SK-N-MC (cell line): Measurements from ENCODE around the gene GRSF1.
"Not testable (repeated sequence)": the region's sequence is repeated elsewhere in the genome, so short reads cannot be mapped to it uniquely, and the experiment has no call there.

Experiments used
- DNase-seq: peaks from one replicate; pipeline ENCODE4 v3.0.0-alpha.2; 2011; ENCODE audit warnings: low read depth, low spot score
- H3K27ac ChIP-seq: fragments of 200-600 bp; sonication (generic); 2 replicates; pipeline ENCODE4 v1.5.1; 2016; ENCODE audit warnings: mixed run types
- H3K36me3 ChIP-seq: fragments of 200-600 bp; sonication (generic); 2 replicates; pipeline ENCODE4 v1.6.1; 2017; ENCODE audit warnings: antibody characterized with exemption, low read length, mixed read lengths; ENCODE audit not compliant: insufficient read depth
- H3K4me3 ChIP-seq: fragments of 200-600 bp; sonication (generic); 2 replicates; pipeline ENCODE4 v1.5.1; 2016
- H3K9ac ChIP-seq: fragments of 200-600 bp; sonication (generic); 2 replicates; pipeline ENCODE4 v1.8.0; 2017; ENCODE audit warnings: mixed run types, mixed read lengths; ENCODE audit not compliant: insufficient read length
- H3K9me3 ChIP-seq: fragments of 200-600 bp; sonication (generic); 2 replicates; pipeline ENCODE4 v1.6.1; 2017; ENCODE audit warnings: low read depth, mild to moderate bottlenecking, antibody characterized with exemption, low read length, moderate library complexity, mixed read lengths
- EZH2 ChIP-seq: fragments of 200-600 bp; sonication (generic); IDR thresholded peaks from one replicate; pipeline ENCODE4 v1.6.1; 2017; ENCODE audit warnings: antibody characterized with exemption
- FOXP2 ChIP-seq: optimal IDR thresholded peaks from 2 replicates; pipeline ENCODE3; 2011; ENCODE audit warnings: mild to moderate bottlenecking, moderate library complexity; ENCODE audit not compliant: insufficient read depth; ENCODE audit errors: extremely low read length, control extremely low read depth
- POLR2AphosphoS5 ChIP-seq: IDR thresholded peaks from 2 replicates; pipeline ENCODE4 v1.6.1; 2012; ENCODE audit warnings: mild to moderate bottlenecking, low read depth, low read length, borderline replicate concordance

The GRSF1 gene

DNA sequence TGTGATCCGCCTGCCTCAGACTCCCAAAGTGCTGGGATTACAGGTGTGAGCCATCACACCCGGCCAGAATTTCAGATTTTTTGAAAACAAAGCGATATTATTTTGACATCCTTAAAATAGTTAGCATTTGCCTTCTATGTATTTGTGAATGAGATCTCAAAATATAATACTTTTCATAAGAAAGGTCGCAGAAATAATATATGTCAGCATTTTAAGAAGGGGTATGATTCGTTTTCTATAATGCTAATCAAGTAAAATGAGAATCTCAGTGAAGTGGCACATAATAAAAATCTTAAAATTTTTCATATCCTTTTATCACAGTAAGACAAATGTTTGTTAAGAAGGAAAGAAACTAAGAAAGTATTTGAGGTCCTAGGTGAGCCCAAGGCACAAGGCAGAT lies 52.2 kb downstream of the GRSF1 start:
- Histone ChIP-seq H3K4me3 (no peak overlapping the region), H3K9me3 (no peaks in the 10 kb centered on the region), H3K9ac (no peak overlapping the region), H3K36me3 (peaks cover 8% of the 10 kb centered on the region; the same call in 1 of the 2 replicates), H3K27ac (no peak overlapping the region)
- TF ChIP-seq EZH2 (no peak), POLR2AphosphoS5 (no peak), FOXP2 (no peak)
- no peak for DNase-seq

DNA sequence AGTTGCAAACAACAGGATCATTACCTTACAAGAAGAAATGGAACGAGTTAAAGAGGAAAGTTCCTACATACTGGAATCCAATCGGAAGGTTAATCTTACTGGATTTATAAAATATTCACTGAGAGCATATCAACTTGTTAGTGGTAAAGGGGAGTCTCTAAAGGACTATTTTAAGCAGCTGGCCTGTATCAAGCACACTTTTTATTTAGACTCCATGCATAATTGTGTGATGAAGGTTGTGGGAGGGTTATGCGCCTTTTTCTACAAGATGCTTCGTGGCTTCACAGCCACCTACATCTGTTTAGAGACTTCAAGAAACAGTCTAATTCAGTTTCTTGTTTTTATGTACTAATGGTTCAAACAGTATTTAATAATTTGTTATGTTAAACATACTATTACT lies 56.6 kb downstream of the GRSF1 start:
- no peak overlapping the region for H3K27ac ChIP-seq
- no peak overlapping the region for H3K4me3 ChIP-seq
- no peaks in the 10 kb centered on the region; the same call in 1 of the 2 replicates for H3K36me3 ChIP-seq
- TF ChIP-seq FOXP2 (no peak), POLR2AphosphoS5 (no peak), EZH2 (no peak)
- H3K9me3 ChIP-seq: no peaks in the 10 kb centered on the region
- DNase-seq: no peak
- H3K9ac ChIP-seq: no peak overlapping the region

DNA sequence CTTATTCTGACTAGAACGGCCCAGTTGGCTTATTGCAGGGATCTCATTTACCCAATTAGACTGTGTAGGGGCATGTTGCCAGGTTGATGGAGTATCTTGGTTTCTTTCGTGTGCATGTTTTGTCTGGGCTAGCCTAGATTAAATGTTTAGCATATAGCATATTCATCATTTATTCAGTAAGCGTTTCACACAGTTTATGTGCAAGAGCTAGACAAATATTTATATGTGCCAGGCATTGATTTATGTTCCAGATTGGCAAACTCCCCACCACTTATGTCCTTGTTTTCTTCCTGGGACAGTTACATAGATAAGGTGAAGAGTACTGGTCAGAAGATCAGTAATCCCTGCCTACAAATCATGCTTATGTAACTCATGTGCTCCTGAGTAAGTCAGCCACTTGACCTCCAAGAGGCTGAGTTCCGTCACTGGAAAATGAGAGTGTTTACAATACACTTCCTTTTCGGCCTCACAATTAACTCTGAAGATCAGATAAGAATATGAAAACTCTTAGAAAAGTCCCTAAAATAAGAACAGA lies 60.7 kb downstream of the GRSF1 start:
- Histone ChIP-seq H3K9ac (no peak overlapping the region), H3K36me3 (no peaks in the 10 kb centered on the region; the same call in 1 of the 2 replicates), H3K9me3 (no peaks in the 10 kb centered on the region), H3K27ac (no peak overlapping the region), H3K4me3 (no peak overlapping the region)
- DNase-seq: no peak
- TF ChIP-seq FOXP2 (no peak), EZH2 (no peak), POLR2AphosphoS5 (no peak)

DNA sequence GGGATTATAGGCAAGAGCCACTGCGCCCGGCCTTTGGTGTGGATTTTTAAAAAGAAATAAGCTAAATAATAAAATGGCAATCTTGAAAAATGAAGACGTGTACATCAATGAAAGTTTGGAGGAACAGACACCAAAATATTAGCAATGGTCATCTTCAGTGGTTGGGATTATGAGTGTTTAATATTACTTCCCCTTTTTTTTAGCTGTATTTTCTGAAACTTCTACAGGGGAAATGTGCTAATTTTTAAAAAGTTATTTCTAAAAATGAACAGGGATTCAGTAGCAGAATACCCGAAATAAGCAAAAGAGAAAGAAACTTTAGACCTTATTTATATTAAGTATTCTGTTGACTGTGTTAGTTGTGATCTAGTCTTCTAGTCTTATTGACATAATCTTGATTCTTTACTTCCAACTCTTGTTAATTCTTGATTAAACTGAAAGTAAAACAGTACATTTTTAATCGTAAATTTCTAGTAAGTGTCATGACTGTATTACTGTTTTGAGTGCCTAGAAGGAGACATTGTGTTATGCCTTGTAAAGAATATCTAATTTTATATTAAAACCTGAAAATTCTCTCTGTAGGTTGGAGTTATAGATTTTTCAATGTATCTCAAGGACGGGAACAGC lies 66.6 kb downstream of the GRSF1 start:
- Histone ChIP-seq H3K36me3 (peaks cover 8% of the 10 kb centered on the region), H3K27ac (no peak overlapping the region)

DNA sequence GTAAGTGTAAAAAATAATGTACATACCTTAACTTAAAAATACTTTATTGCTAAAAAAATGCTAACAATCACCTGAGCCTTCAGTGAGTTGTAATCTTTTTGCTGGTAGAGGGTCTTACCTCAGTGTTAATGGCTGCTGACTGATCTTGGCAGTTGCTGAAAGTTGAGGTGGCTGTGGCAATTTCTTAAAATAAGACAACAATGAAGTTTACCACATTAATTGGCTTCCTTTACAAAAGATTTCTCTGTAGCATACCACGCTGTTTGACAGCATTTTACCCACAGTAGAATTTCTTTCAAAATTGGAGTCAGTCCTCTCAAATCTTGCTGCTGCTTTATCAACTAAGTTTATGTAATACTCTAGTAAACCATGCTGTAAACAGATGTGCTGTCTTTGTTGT lies 70.3 kb downstream of the GRSF1 start:
- not testable (repeated sequence) for H3K9ac ChIP-seq, H3K27ac ChIP-seq, DNase-seq, H3K4me3 ChIP-seq, H3K9me3 ChIP-seq
- peaks cover 12% of the 10 kb centered on the region for H3K36me3 ChIP-seq

More for the DNA sequence above, 66.6 kb downstream of the GRSF1 start:
- no peak overlapping the region for H3K4me3 ChIP-seq
- DNase-seq: no peak
- TF ChIP-seq POLR2AphosphoS5: no peak
- no peak for TF ChIP-seq EZH2
- TF ChIP-seq FOXP2: no peak
- H3K9ac ChIP-seq: no peak overlapping the region
- H3K9me3 ChIP-seq: no peaks in the 10 kb centered on the region

DNA sequence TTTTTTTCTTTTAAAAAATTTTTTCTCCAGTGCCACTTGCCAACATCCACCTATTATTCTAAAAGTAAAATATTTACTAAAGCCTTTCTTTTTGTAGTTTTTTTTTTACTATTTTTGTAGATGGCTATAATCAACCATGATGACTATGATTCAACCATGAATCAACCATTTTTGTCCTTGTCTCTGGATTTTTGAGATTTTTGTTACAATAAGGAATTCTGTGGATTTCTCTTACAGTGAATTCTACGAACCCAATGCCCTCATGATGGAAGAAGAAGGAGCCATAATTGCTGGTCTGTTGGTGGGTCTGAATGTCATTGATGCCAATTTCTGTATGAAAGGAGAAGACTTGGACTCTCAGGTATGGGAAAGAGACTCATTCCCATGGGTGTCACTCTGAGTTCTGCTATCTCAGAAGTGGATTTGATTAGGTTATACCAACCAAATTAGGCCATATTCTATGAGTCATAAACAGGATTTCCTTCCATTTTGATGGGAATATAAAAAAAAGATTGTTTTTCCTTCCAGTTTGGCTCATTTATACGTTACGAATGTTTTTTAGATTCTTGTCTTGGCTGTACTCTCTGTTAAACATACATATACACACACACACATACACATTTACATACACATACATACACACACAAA lies 71.3 kb downstream of the GRSF1 start:
- no peak overlapping the region for H3K4me3 ChIP-seq
- no peak overlapping the region for H3K9ac ChIP-seq
- no peak for DNase-seq
- peaks cover 18% of the 10 kb centered on the region for H3K36me3 ChIP-seq
- H3K9me3 ChIP-seq: no peaks in the 10 kb centered on the region
- no peak for TF ChIP-seq FOXP2
- no peak for TF ChIP-seq EZH2
- no peak for TF ChIP-seq POLR2AphosphoS5
- no peak overlapping the region for H3K27ac ChIP-seq
